HCEC 1CT (cell line): ENCODE measurements around the gene METTL6.
"Not testable (repeated sequence)": the region's sequence is repeated elsewhere in the genome, so short reads cannot be mapped to it uniquely, and the experiment has no call there.

Experiments used
- DNase-seq: peaks from one replicate; pipeline ENCODE4 v3.0.0-alpha.2; 2017

METTL6 gene

GRCh38 chr3:15427182-15427880, at the start of gene METTL6, which contains the start of gene EAF1:
Gene METTL6, minus strand, starts transcription at chr3:15427544. Its CDS starts 1,033 bp downstream, at chr3:15426511.
Gene EAF1, plus strand, starts transcription at chr3:15427598. Its CDS starts 182 bp downstream, at chr3:15427780.
- DNase-seq = peak; percentile 78

DNA sequence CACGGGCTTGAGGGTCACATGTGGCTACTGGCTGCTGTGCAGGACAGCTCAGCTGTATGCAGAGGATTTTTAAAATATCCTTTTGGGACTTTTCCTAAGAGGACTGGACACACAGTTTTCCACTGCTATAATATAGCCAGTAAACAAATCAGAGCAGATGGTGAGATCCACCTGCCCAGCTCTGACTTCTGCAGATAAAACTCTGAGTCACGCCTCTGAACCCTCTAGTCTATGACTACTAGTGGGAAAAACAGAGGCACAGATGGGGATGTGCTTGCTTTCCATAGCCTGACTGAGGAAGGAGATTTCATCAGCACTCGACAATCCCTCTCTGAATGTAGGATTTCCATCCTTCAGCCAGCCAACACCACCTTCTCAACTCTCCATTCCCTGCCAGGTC, 49.0 kb upstream of the METTL6 start:
- peak; percentile 29 for DNase-seq

DNA sequence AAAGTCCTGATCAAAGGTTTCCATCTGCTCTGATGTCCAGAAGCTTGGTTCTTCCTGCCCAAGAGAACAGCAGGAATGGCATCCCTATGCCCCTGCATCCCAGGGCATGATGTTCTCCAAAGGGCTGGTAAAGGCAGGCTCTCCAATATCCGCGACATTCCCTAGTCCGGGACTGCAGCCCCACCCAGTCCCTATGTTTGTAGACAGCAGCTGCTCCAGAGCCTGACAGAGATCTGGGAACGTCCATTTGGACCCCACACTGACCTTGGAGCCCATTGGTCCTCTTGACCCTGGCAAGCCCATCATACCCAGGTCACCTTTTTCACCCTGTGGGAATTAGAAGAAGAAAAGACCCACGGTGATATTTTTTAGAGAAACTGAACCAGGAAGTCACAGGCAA, 47.8 kb upstream of the METTL6 start:
- no peak for DNase-seq

- no peak for DNase-seq
Measured at GRCh38 chr3:15471861-15472260, 44.5 kb upstream of the METTL6 start.

DNA sequence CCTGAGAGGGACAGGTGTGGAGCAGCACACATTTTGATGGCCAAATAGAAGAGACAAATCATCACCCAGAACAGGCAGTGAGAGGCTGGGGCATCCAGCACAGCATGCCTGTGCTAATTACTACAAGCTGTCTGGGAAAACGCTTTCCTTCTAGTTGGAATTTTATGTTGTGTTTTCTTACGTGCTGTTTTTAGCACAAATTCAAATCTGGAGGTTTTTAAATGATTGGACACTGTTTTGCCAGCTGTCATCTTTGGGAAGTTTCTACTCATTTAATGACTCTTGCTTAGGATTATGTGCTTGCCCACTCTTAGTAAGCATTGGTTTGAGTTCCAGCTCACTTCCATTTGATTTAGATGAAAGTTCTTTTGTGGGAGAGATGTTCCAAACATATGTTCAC, 43.5 kb upstream of the METTL6 start:
- no peak for DNase-seq

DNA sequence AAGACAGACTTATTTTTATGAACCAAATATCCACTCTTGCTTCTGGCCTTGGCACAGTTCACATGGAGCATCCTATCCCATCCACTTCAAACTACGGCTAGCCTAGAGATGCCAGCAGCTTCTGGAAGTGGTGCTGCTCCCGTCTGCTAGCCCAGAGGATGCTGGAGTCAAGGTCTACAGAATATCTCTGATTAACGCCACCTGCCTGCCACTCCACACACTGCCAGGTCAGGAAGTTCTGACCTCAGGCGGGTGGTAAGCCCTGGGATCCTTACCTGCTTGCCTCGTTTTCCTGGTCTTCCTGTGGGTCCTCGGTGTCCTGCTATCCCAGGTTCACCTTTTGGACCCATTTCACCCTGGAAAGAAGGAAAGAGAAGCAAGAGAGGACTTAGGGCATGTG, 42.9 kb upstream of the METTL6 start:
- no peak for DNase-seq

- DNase-seq = no peak
Measured at GRCh38 chr3:15467227-15468181, 40.2 kb upstream of the METTL6 start.

- no peak for DNase-seq
Measured at GRCh38 chr3:15465876-15466585, 38.7 kb upstream of the METTL6 start.

DNA sequence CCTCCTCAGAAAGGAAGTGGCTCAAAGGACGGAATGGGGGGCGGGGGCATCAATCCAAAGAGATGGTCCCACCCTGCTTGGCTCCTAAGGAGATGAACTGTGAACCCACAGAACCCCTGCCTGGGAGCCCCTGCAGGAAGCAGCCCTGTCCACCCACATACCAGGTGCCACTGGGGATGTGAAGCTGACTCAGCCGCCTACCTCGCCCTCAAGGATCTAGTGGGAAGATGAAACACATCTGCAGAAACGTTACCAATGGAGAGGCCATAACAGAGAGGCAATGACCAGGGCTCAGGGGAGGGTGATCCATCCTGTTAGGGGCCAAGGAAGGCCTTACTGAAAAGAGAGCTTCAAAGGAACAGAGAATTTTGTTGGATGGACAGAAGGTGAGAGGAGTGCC, 35.1 kb upstream of the METTL6 start:
- no peak for DNase-seq

DNA sequence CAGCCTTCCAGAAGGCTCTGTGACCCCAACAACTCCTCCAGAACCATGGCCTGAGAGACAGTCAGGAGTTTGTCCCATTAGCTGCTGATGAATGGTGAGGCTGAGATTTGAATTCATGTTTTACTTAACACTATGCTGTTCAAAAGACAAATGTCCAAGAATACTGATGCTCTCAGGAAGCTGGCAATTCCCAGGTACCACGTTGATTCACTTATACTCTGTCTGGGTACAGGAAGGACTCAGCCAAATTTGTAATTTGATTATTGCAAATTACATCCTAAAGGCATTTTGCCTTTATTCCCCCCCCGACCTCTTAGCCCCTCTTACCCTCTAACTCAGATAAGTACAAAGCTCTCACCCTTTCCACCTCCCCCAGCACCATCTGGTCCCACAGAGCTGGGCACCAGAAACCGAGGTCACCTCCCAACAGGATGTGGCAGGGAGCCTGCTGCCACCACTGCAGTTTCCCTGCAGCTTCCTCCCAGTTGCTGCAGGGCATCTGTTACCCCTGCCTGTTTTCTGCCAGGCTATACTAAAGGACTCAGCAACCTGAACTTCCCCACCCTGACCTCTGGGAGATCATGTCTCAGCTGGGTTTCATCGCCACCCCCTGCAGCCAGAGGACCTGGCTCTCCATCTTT, 33.7 kb upstream of the METTL6 start:
- DNase-seq = no peak

DNA sequence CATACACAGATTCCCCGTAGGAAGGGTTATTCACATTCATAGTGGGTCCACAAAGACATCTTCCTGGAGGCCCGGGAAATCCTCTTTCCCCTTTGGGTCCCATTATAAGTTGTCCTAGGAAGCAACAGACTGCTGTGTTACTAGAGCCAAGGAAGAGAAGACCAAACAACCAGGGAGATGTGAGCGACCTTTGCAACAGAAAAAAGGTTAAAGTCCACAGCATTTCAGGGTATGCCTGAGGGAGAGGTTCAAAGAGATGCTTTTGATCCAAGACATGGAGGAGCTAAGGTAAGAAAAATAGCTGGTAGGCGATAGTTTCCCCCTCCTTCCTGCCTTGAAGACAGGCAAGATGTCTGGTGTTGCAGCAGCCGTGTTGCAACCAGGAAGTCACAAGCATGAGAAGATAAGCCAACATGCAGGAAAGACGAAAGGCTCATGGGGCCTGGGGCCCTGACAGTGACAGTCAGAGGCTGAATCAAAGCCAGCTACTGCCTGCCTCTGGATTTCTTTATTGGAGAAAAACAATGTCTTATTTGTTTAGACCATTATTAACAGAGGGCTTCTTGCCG, 31.0 kb upstream of the METTL6 start:
- DNase-seq = no peak

DNA sequence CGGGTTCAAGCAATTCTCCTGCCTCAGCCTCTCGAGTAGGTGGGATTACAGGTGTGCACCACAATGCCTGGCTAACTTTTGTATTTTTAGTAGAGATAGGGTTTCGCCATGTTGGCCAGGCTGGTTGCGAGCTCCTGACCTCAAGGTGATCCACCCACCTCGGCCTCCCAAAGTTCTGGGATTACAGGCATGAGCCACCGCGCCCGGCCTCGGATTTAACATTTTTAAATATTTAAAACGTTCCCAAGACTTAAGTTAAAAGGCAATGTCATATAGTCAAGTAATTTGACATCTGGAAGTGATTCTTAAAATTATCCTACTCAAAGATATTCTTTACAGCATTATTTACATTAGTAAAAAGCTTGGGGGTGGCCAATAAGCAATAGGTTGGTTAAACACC, 29.6 kb upstream of the METTL6 start:
- DNase-seq = not testable (repeated sequence)

DNA sequence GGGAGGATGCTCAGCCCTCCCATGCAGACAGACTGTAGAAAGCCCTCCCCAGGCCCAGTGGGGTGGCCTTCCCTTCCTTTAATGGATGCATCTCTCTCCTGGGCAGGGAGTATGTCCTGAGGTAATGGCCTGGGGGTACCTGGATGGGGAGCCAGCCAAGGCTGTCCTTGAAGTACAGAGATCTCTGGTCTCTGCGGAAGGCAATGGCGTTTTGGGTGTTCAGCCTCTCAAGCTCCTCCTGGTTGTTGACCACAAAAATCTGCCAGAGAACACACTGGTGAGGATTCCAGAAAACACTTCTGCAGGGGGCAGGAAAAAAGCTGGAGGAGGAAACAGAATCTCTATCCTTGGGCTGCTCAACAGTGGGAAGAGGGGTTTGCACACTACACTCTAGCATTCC, 29.0 kb upstream of the METTL6 start:
- no peak for DNase-seq

DNA sequence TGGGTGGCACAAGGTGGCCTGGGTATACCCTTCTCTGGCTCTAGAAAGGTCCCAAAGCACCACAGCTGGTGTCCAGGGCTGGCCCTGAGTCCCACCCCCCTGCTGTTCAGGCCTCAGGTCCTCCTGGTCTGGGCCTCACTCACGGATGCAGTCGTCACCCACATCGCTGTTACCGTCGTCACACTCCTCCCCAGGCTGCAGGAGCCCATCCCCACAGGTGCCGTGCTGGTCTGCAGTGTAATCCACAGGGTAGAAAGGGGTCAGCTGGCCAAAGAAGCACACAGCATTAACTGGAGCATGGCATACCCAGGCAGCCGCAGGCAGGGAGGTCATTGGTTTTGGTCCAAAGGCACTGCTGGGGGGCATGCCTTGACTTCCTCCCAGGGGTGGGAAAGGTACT, 28.4 kb upstream of the METTL6 start:
- no peak for DNase-seq

- no peak for DNase-seq
Measured at GRCh38 chr3:15454965-15455364, 27.6 kb upstream of the METTL6 start.

DNA sequence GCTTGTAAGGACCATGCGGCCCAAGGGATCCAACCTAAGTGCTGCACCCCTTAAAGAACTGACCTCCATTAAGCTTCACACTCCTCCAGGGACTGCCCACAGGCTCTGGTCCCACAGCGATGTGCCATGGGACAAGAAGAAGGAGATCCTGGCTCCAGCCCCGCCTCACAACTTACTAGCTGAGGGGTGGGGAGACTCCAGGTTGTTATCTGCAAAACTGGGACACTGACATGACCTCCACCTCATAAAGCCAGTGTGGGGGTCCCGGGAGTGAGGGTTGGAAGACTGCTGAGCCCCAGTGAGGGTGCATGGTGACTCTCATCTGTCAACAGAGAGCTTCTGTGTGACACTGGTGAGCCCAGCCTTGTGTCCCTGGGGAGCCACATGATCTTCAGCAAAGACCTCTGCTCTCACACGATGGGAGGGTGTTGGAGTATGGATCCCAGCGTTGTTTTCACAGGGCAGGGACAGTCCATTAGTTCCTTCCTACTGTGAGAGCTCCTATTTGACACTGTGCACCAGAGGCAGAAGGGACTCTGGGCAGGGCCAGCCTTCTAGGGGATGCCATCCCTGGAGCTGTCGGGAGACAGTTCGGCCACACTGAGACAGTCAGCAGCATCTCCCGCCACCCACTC, 26.8 kb upstream of the METTL6 start:
- DNase-seq = no peak

DNA sequence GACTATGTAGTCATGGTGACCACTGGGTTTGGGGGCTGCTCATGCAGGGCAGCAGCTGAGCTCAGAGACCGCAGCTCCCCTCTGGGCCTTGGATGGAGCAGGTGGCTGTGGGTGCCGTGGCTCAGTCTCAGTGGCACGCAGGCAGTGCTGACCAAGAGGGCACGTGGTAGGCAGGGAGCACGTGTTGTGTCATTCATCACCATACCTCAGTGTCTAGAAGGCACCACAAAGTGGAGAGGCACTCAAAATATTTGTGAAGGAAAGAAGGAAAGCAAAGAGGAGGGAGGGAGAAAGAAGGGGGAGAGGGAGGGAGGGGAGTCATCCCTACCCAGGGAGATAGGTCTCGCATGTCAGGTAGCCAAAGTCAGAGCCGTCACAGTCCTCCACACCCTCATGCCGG, 26.2 kb upstream of the METTL6 start:
- no peak for DNase-seq

GRCh38 chr3:15452961-15453360, 25.6 kb upstream of the METTL6 start:
- DNase-seq = no peak

DNA sequence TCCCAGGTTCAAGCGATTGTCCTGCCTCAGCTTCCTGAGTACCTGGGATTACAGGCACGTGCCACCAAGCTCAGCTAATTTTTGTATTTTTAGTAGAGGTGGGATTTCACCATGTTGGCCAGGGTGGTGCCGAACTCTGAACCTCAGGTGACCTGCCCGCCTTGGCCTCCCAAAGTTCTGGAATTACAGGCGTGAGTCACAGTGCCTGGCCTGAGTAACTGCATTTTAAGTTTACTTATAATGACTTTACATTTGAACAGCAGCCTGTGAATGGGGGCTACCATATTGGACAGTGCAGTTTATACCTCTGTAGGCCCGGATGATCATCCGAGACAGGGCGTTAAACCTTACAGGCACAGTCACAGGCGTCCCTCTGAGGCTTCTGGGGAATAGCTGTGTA, 24.8 kb upstream of the METTL6 start:
- no peak for DNase-seq

GRCh38 chr3:15451216-15452113, 24.1 kb upstream of the METTL6 start:
- no peak for DNase-seq
